A549 treated with AZD9567 at 1 μM for 4 hours (cell line): ENCODE measurements around the gene MYL6B. TPM values are rescaled to one million over a fixed set of nuclear protein-coding genes. Genes with fewer than 3 reads are reported as not detected.

Source experiments
- total RNA-seq: library from RNA; stranded (reverse); fragments of 200-300 nt; extraction: Qiagen RNA extraction; gene quantifications from 5 replicates; pipeline ENCODE4 v1.2.3, GENCODE V29; 2022; ENCODE audit not compliant: insufficient read depth

The MYL6B gene
- total RNA-seq, result 45.1 to 79.4 TPM (median 77.9 TPM) in 5 replicates

GRCh38 chr12:56152132-56152755 is at the start of gene MYL6B:
TSS of gene MYL6B (plus strand) at chr12:56152587. CDS start at chr12:56153919, 1,332 bp downstream.

DNA sequence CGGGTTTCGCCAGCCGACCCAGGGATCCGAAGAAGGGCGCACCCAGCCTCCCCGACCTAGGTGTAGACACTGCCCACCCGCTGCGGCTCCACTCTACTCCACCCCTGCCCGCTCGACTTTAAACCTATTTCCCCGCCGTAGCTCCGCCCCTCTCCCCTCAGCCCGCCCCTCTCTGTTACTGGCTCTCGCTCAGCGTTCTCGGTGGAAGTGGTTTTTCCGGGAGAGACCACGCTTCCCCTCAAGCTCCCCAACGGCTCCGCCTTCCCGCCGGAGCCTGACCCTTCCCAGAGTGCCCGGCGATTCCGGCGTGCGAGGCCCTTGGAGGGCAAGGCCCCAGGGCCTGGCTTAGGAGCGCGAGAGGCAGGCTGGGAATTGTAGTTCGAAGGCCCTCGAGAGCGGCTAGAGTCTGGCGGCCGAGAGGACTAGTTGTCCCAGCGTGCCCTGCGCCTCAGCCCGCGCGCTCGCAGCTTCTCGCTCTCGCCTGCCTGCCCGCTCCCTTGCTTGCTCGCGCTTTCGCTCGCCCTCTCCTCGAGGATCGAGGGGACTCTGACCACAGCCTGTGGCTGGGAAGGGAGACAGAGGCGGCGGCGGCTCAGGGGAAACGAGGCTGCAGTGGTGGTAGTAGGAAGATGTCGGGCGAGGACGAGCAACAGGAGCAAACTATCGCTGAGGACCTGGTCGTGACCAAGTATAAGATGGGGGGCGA is 48.1 kb upstream of the MYL6B start, which contains the start of gene PA2G4:
TSS of gene PA2G4 (plus strand) at position 451 of the 706 bp plus-strand sequence. CDS start at position 630, 179 bp downstream.

GRCh38 chr12:56116267-56117081 is 35.9 kb upstream of the MYL6B start, which contains the start of gene RPL41:
TSS of gene RPL41 (plus strand) at chr12:56116633.

GRCh38 chr12:56117778-56118687 is 34.4 kb upstream of the MYL6B start, which contains the start of gene ZC3H10:
TSS of gene ZC3H10 (plus strand) at chr12:56118266. CDS start at chr12:56120563, 2,297 bp downstream.

GRCh38 chr12:56127888-56128669 is 24.3 kb upstream of the MYL6B start, which contains the start of gene ESYT1:
TSS of gene ESYT1 (plus strand) at chr12:56128267. CDS start at chr12:56128320, 53 bp downstream.

GRCh38 chr12:56158029-56158925 is 5.9 kb downstream of the MYL6B start, which contains the start of gene MYL6:
TSS of gene MYL6 (plus strand) at chr12:56158359. CDS start at chr12:56158402, 43 bp downstream.

DNA sequence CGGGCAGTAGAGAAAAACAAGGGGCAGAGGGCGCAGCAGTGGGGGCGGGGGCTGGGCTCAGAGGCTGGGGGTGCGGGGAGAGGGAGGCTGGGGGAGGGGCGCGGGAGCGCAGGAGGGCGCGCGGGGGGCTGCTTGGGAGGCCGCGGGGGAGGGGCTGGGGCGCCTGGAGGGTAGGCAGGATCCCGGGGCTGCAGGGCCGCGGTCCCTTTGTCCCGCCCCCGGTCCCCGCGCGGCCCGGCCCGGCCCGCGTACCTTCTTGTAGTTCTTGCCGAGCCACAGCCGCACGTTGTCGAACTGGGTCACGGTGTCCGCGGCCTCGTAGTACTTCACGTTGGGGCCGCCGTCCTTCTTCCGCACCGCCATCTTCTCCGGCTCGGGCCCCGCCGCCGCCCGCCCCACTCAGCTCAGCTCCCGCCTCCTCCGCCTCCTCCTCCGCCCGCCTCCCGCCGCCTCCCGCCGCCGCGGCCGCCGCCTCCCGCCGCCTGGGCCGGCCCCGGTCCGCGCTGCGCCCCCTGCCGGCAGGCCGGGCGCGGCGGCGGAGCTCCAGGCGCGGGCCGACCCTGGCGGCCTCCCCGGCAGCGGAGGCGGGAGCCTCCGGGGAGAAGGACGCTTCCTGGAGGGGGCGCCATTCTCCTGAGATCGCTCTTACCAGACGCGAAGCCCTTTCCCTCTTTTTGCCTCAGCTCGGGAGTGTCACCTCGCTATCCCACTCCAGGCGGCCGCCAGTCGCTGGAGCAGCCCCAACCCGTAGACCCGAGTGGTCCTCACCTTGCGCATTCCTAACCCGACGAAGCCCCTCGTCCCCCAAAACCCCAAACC is 36.9 kb downstream of the MYL6B start, which contains the start of gene SMARCC2:
TSS of gene SMARCC2 (minus strand) at position 385 of the 819 bp plus-strand sequence. CDS start at position 363, 22 bp downstream.

Other genes with a start within 250 kb of the MYL6B start
- 38.0 to 46.9 TPM (median 40.9 TPM) in 5 replicates for gene PYM1, start 224.7 kb upstream of the MYL6B start, total RNA-seq
- 16.5 to 52.6 TPM (median 18.3 TPM) in 5 replicates for gene DGKA, start 221.4 kb upstream of the MYL6B start, total RNA-seq
- gene PMEL, start 186.5 kb upstream of the MYL6B start, total RNA-seq, result 0.73 to 2.4 TPM (median 0.96 TPM) in 5 replicates
- 46.4 to 94.3 TPM (median 55.3 TPM) in 5 replicates for gene CDK2, start 185.8 kb upstream of the MYL6B start, total RNA-seq
- gene RAB5B, start 178.5 kb upstream of the MYL6B start, total RNA-seq, result 27.4 to 34.9 TPM (median 33.8 TPM) in 5 replicates
- gene SUOX, start 155.3 kb upstream of the MYL6B start, total RNA-seq, result 6.4 to 10.7 TPM (median 8.1 TPM) in 5 replicates
- 1.5 to 2.2 TPM (median 1.9 TPM) in 5 replicates for gene IKZF4, start 131.5 kb upstream of the MYL6B start, total RNA-seq
- 460 to 862 TPM (median 750 TPM) in 5 replicates for gene RPS26, start 110.7 kb upstream of the MYL6B start, total RNA-seq
- 0.93 to 5.5 TPM (median 1.8 TPM) in 5 replicates for gene ERBB3, start 72.4 kb upstream of the MYL6B start, total RNA-seq
- gene PA2G4, start 48.0 kb upstream of the MYL6B start, total RNA-seq, result 280 to 304 TPM (median 287 TPM) in 5 replicates
- gene RPL41, start 36.0 kb upstream of the MYL6B start, total RNA-seq, result 3,768 to 6,003 TPM (median 5,882 TPM) in 5 replicates
- 2.7 to 3.5 TPM (median 3.0 TPM) in 5 replicates for gene ZC3H10, start 34.3 kb upstream of the MYL6B start, total RNA-seq
- gene ESYT1, start 24.3 kb upstream of the MYL6B start, total RNA-seq, result 59.9 to 76.2 TPM (median 68.0 TPM) in 5 replicates
- gene MYL6, start 5.8 kb downstream of the MYL6B start, total RNA-seq, result 2,096 to 2,356 TPM (median 2,204 TPM) in 5 replicates
- gene SMARCC2, start 36.9 kb downstream of the MYL6B start, total RNA-seq, result 27.9 to 36.9 TPM (median 34.1 TPM) in 5 replicates
- 22.1 to 27.6 TPM (median 26.5 TPM) in 5 replicates for gene RNF41, start 69.3 kb downstream of the MYL6B start, total RNA-seq
- 41.7 to 59.8 TPM (median 56.8 TPM) in 5 replicates for gene NABP2, start 71.8 kb downstream of the MYL6B start, total RNA-seq
- gene SLC39A5, start 77.5 kb downstream of the MYL6B start, total RNA-seq, result 0.09 to 0.13 TPM in 2 of 5 replicates, not detected in the others
- gene ANKRD52, start 105.8 kb downstream of the MYL6B start, total RNA-seq, result 35.1 to 49.3 TPM (median 47.5 TPM) in 5 replicates
- gene COQ10A, start 114.4 kb downstream of the MYL6B start, total RNA-seq, result 12.7 to 20.1 TPM (median 19.6 TPM) in 5 replicates
- gene CS, start 147.7 kb downstream of the MYL6B start, total RNA-seq, result 137 to 190 TPM (median 152 TPM) in 5 replicates
- 98.2 to 156 TPM (median 149 TPM) in 5 replicates for gene CNPY2, start 163.4 kb downstream of the MYL6B start, total RNA-seq
- 9.8 to 17.7 TPM (median 14.8 TPM) in 5 replicates for gene PAN2, start 181.4 kb downstream of the MYL6B start, total RNA-seq
- gene IL23A, start 186.3 kb downstream of the MYL6B start, total RNA-seq, result 0.40 to 0.78 TPM (median 0.54 TPM) in 4 of 5 replicates, not detected in the other
- 12.5 to 16.9 TPM (median 14.6 TPM) in 5 replicates for gene STAT2, start 207.5 kb downstream of the MYL6B start, total RNA-seq
- gene APOF, start 210.3 kb downstream of the MYL6B start, total RNA-seq, result not detected in 5 replicates